ENCODE data around the gene TRIM27.
"Not testable (repeated sequence)": the region's sequence is repeated elsewhere in the genome, so short reads cannot be mapped to it uniquely, and the experiment has no call there.

The TRIM27 gene, protein sequence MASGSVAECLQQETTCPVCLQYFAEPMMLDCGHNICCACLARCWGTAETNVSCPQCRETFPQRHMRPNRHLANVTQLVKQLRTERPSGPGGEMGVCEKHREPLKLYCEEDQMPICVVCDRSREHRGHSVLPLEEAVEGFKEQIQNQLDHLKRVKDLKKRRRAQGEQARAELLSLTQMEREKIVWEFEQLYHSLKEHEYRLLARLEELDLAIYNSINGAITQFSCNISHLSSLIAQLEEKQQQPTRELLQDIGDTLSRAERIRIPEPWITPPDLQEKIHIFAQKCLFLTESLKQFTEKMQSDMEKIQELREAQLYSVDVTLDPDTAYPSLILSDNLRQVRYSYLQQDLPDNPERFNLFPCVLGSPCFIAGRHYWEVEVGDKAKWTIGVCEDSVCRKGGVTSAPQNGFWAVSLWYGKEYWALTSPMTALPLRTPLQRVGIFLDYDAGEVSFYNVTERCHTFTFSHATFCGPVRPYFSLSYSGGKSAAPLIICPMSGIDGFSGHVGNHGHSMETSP

DNA sequence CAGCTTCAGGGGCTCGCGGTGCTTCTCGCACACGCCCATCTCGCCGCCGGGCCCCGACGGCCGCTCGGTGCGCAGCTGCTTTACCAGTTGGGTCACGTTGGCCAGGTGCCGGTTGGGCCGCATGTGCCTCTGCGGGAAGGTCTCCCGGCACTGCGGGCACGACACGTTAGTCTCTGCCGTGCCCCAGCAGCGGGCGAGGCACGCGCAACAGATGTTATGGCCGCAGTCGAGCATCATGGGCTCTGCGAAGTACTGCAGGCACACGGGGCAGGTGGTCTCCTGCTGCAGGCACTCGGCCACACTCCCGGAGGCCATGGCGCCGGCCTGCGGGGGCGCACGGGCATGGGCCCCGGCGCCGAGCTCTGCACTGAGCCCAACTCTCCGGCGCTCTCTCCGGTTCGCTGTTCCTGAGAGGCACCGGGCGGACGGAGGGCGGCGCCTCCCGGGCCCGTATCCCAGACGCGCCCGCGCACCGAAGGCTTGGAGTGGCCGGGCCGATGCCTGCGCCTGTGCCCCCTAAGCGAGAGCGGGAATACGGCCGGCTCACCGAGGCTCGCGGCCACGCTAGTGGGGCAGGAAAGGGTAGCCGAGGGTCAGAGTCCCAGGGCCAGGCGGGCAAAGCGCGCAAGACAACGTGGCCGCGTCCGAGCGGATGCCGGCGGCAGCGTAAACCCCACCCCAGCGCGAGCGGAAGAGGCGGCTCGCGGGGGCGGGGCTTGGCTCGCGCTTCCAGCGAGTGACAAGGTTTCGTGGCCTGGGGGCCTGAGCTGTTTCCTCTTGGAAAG, at the start of gene TRIM27:
TSS of gene TRIM27 (minus strand) at position 668 of the 785 bp plus-strand sequence. CDS start at position 315, 353 bp downstream.
- DNase-seq: peak; percentile 97

DNA sequence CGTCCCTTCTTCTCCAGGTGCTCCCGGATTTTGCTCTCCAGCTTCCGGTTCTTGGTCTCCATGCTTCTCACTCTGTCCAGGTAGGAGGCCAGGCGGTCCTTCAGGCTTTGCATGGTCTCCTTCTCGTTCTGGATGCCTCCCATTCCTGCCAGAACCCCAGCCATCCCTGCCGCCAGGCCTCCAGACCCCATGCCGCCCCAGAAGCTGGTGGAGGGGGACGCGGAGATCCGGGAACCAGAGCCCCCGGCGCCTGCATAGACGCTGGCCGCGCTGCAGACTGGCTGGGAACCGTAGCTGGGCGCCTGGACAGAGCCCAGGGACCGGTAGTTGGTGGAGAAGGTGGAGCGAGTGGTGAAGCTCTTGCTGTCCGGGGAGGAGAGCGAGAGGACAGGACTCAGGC, 46.3 kb upstream of the TRIM27 start:
- DNase-seq: not testable (repeated sequence)

DNA sequence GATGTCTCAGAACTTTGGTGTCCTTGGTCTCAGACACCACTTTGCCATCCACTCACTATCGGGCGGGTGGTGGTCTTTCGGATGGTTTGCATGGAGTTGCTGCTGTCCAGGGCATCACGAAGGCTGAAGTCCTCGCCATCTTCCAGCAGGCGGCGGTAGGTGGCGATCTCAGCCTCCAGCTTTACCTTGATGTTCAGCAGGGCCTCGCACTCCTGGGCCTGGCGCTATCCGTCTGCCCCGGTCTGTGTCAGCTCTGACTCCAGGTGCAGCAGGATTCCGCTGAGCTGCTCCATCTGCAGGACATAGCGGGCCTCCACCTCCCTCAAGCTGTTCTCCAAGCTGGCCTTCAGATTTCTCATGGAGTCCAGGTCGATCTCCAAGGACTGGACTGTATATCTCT, 45.3 kb upstream of the TRIM27 start:
- DNase-seq: no peak

DNA sequence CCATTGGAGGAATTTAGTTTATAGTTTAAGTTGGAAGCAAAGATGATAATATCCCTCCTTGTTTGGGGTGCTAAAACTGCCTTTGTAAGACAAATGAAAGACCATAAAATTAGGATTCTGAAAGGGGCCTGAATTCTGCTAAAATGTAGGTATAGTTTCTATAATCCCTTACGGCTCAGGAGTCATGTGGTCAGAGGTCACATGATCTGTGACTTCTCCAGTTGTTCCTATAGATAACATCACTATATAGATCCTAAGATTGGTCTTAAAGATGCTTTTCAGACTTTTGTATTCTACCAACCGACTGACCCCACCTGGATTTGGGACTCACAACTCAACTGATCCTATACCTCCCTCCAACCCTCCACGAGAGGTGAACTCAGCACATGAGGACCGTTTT, 44.7 kb upstream of the TRIM27 start:
- no peak for DNase-seq

DNA sequence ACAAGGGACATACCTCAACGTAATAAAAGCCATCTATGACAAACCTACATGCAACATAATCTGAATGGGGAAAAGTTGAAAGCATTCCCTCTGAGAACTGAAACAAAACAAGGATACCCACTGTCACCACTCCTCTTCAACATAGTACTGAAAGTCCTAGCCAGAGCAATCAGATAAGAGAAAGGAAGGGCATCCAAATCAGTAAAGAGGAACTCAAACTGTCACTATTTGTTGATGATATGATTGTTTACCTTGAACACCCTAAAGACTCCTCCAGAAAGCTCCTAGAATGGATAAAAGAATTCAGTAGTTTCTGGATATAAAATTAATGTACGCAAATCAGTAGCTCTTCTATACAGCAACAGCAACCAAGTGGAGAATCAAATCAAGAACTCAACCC, 41.9 kb upstream of the TRIM27 start:
- no peak for DNase-seq

DNA sequence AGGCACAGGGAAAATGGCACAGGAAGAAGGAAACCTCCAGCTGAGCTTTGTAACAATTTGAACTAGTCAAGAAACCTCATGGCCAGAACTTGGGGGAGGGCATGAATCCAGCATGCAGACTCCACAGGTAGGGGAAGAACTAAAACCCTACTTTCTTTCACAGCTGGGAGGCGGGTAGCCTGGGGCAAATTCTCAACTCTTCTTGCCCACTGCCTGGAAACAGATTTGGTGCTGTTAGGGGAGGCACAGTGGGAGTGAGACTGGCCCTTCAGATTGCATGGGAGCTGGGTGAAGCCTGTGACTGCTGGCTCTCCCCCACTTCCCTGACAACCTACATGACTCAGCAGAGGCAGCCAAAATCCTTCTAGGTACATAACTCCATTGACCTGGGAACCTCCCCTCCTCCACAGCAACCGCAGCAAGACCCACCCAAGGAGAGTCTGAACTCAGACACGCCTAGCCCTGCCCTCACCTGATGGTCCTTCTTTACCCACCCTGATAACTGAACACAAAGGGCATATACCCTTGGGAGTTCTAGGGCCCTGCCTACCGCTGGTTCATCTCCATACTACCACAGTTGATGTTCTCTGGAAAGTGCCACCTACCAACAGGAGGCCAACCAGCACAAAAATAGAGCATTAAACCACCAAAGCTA, 37.2 kb upstream of the TRIM27 start:
- no peak for DNase-seq

DNA sequence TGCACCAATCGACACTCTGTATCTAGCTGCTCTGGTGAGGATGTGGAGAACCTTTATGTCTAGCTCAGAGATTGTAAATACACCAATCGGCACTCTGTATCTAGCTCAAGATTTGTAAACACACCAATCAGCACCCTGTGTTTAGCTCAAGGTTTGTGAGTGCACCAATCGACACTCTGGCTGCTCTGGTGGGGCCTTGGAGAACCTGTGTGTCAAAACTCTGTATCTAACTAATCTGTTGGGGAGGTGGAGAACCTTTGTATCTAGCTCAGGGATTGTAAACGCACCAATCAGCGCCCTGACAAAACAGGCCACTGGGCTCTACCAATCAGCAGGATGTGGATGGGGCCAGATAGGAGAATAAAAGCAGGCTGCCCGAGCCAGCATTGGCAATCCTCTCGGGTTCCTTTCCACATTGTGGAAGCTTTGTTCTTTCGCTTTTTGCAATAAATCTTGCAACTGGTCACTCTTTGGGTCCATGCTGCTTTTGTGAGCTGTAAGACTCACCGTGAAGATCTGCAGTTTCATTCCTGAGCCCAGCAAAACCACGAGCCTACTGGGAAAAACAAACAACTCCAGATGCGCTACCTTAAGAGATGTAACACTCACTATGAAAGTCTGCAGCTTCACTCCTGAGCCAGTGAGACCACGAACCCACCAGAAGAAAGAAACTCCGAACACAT, 34.9 kb upstream of the TRIM27 start:
- DNase-seq: not testable (repeated sequence)

DNA sequence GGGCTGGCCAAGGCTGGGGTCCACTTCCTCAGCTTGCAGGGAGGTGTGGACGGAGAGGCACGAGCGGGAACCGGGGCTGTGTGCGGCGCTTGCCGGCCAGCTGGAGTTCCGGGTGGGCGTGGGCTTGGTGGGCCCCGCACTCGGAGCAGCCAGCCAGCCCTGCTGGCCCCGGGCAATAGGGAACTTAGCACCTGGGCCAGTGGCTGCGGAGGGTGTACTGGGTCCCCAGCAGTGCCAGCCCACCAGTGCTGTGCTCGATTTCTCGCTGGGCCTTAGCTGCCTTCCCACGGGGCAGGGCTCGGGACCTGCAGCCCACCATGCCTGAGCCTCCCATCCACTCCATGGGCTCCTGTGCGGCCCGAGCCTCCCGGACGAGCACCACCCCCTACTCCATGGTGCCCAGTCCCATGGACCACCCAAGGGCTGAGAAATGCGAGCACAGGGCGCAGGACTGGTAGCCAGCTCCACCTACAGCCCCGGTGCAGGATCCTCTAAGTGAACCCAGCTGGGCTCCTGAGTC, 34.1 kb upstream of the TRIM27 start:
- DNase-seq: not testable (repeated sequence)

DNA sequence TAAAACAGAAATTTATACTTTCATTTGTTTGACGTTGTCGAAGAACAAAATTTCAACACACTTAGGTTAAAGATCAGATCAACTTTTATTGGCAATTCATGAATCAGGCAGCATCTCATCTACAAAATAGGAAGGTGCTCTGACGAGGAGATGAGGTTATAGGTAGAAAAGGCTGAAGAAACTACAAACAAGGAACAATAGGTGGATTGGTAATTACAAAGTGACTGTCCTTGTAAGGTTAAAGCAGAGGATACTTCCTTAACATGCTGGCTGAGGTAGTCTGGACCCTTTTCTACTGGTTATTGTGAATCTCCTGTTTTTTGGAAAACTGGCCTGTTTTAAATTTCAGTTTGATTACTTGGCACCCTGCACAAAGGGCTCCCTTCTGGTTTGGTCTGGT, 32.5 kb upstream of the TRIM27 start:
- DNase-seq: no peak

DNA sequence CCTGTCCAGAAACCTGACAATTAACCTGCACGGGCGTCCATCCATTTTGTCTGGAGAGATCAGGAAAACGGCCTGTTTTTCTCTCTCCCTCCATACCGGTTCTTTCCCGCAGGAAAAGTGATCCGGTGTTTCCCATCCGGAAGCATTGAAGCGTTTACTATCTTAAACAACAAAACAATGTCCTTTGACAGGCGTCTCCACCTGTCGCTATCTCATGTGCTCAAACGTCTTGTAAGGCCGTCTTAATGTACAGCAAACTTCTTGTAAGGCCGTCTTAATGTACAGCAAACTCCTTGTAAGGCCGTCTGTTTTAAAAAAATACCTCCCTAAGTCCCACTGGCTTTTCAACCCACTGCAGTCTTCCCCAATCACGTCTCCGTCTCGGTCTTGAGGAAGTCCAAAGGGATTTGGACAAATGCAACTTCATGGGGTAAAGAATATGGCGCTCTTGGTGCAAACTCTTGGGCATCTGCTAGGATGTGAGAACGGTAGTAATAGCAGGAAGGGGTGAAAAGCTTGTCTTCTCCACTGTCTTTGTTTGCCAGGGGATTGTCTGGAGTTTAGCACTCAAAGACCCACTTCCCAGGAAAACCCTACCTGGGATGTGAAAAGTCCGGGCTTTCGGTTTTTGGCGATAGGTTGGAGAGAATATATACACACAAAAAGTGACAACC, 29.9 kb upstream of the TRIM27 start:
- peak; percentile 67 for DNase-seq

DNA sequence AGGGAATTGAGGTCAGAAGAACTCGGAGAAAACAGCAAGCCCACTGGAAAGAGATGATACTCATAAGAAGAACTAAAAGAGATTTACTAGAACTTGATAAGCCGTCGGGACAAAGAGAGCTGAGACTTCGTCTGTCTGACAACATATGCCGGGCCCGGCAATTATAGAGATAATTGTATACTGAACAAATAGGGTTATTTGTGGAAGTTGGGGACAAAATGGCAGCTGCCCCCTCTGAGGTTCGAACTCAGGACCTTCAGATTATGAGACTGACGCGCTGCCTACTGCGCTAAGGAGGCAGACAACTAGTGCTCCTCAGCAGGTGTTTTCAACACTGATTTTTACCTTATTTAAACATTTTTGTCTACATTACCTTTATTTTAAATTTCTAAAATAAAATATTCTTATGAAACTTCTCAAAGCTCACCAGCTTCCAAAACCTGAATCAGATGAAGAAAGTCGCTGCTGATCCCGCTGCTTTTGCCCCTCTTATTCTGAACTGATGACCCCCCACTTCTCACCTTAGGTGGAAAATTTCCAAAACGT, 29.3 kb upstream of the TRIM27 start:
- DNase-seq: peak; percentile 90

DNA sequence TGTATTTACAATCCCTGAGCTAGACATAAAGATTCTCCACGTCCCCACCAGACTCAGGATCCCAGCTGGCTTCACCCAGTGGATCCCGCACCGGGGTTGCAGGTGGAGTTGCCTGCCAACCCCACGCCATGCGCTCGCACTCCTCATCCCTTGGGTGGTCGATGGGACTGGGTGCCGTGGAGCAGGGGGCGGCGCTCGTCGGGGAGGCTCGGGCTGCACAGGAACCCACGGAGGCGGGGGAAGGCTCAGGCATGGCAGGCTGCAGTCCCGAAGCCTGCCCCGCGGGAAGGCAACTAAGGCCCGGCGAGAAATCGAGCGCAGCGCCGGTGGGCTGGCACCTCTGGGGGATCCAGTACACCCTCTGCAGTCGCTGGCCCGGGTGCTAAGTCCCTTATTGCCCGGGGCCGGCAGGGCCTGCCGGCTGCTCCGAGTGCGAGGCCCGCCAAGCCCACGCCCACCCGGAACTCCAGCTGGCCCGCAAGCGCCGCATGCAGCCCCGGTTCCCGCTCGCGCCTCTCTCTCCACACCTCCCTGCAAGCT, 25.9 kb upstream of the TRIM27 start:
- DNase-seq: not testable (repeated sequence)

DNA sequence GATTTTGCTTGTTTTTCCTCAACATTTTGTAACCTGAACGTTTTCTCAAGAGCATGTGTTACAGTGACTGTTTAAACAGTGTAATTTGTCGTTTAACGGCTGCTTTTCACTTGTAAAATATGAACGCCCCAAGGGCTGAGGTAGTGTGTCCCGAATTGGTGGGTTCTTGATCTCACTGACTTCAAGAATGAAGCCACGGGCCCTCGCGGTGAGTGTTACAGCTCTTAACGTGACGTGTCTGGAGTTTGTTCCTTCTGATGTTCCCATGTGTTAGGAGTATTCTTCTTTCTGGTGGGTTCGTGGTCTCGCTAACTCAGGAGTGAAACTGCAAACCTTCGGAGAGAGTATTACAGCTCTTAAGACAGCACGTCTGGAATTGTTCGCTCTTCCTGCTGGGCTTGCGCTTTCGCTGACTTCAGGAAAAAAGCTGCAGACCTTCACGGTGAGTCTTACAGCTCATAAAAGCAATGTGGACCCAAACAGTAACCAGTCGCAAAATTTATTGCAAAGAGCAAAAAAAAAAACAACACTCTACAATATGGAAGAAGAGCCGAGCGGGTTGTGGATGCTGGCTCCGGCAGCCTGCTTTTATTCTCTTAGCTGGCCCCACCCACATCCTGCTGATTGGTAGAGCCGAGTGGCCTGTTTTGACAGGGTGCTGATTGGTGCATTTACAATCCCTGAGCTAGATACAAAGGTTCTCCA, 25.1 kb upstream of the TRIM27 start:
- DNase-seq: no peak

DNA sequence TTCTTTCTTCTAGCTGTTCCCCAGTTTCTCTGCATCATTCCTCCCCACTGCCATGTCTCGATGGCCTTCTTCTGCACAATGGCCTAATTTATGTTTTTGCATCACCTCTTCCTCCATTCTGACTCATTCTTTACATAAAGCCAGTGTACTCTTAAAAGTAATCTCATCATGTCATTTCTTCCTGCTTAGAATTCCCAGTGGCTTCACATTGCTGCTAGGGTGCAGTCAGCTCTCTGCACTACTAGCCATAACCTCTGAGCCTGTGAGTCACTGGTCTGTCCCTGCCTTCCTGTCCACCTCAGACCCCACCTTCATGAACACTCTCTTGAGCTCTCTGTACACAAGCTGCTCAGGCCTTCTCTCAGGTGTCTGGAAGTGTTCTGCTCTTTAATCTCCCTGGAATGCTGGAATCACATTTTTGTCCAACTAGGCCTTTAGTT, 24.1 kb upstream of the TRIM27 start:
- DNase-seq: no peak

DNA sequence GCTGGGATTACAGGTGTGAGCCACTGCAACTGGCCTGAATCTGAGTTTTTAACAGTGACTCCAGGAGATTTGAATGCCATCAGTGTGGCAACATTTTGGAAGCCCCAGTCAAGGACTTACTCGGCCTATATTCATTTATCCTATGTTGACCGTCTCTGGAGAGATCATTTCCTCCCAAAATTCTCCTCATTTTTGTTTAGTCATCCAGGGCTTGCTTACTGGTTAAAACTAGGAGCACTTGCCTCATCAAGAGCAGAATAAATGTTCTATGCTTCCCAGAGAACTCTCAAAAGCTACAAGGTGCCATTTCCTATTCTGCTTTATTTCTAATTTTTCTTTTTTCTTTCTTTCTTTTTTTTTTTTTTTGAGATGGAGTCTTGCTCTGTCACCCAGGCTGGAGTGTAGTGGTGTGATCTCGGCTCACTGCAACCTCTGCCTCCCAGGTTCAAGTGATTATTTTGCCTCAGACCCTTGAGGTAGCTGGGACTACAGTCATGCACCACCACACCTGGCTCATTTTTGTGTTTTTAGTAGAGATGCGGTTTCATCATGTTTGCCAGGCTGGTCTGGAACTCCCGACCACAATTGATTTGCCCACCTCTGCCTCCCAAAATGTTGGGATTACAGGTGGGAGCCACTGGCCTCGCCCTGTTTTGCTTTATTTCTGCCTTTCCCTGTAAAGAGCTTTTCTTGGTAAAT, 23.4 kb upstream of the TRIM27 start:
- no peak for DNase-seq

DNA sequence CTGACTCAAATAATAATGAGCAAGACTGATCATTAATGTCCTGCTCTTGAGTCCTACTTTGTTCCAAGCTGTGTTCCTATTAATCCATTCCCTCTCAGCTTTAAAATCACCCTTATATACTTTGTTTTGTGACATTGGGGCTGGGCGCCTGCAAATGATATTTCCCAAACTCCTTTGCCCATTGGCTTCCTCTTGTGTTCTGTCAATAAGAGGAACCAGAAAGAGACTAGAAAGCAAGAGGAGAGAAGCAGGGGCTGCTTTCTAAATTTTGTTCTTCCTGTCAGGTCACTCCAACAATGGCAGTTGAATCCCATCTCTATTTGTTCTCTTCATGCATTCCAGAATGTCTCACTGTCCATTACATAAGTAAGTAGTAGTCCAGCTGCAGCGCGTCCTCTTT, 21.6 kb upstream of the TRIM27 start:
- no peak for DNase-seq

DNA sequence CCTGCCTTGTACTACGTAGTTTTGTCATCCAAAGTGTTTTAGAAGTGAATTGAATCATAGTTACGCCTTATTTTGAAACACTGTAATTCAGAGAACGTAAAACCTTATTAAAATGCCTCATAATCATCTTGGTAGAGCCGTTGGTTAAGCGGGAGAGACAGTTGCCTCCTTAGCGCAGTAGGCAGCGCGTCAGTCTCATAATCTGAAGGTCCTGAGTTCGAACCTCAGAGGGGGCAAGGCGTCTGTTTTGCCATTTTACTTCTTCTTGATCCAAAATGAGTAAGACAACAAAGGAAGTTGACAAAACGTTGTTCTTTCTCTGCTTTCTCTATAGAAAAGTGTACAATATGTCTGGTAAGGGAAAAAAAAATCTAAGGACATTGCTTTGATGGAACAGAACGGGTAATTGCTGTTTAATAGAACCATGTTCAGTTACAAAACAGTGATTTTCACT, 20.7 kb upstream of the TRIM27 start:
- DNase-seq: peak; percentile 81

DNA sequence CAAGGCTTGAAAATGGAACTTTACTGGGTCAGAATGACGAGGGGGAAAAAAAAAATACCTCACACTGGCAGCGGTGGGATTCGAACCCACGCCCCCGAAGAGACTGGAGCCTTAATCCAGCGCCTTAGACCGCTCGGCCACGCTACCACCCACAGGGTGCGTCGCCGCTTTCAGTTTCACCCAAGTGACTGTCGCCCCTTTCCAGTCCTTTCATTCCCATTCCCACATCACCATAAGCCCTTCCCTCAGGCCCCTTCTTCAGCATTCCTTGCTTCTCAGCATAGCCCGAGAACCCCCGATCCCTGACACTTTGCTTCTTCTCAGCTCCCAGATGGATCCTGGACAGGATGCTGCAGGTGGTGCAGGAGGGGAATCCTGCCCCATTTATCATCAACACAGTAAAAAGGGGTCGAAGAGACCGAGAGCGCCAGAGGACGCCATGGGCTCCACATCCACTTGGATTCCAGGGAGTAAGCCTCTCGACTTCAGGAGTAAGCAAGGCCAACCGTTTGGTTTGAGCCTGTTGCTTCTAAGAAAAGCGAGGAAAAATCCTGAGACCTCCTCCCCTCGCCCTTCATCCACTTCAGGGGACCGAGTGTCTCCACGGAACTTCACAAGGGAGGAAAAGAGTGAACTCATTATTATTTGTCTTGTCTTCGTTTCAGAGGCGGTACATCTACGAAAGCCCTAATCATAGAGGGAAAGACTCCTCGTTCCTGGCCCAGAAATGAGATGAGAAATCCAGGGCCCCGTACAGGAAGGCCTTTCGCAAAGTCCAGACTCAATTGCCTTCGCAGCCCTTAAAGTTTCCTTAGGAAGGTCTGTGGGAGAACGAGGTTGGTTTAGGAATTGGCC, 20.0 kb upstream of the TRIM27 start:
- peak; percentile 85 for DNase-seq

DNA sequence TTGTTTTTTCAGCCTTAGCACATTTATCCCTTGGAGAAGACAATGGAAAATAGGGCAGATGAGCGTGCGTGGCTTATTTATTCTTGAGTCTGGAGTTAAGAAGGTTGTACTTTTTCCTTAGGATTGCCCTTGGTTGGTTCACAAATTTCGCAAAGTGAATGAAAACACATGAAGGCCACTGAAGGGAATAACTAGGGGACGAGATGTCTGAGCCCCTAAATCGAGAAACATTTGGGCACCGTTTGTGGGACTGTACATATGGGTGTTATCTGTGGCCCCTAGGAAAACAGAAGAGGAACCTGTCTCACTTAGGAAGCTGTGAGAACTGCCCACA, 19.4 kb upstream of the TRIM27 start:
- peak; percentile 64 for DNase-seq

Measured in NCI-H69 (cell line).